ENCODE results near the gene RGS9.

DNA sequence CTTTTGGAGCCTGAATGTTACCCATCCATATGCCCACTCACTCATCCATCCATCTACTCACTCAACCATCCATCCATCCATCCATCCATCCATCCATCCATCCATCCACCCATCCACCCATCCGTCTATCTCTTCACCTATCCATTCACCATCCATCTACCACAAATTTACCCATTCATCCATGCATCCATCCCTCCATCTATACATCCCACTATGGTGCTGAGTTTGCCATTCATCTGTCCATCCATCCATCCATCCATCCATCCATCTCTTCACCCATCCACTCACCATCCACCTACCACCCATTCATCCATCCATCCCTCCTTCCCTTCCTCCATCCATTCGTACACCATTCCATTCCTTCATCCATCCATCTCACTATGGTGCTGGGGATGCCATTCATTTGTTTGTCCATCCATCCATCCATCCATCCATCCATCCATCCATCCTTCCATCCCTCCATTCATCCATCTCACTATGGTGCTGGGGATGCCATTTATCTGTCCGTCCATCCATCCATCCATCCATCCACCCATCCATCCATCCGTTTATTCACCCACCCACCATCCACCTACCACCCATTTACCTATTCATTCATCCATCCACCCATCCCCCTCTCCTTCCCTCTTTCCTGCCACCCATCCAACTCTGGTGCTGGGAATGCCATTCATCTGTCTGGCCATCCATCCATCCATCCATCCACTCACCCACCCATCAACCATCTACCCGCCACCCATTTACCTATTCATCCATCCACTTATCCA is 39.7 kb downstream of the RGS9 start:
- no peak for TF ChIP-seq EZH2 (IDR thresholded peaks at IDR 0.05; ENCODE audit: low read depth, unreplicated experiment)
- TF ChIP-seq POLR2AphosphoS5 (IDR thresholded peaks at IDR 0.05; ENCODE audit: low read depth): no peak
- no peak for TF ChIP-seq CTCF (conservative IDR thresholded peaks at IDR 0.05; ENCODE audit: low read depth in 2 of 2)
- TF ChIP-seq ZNF114 (CRISPR knock-in tag; IDR thresholded peaks at IDR 0.05): no peak
- no peak for TF ChIP-seq CREB1 (CRISPR knock-in tag; IDR thresholded peaks at IDR 0.05; ENCODE audit: low read depth)
- TF ChIP-seq, protein P1, sequence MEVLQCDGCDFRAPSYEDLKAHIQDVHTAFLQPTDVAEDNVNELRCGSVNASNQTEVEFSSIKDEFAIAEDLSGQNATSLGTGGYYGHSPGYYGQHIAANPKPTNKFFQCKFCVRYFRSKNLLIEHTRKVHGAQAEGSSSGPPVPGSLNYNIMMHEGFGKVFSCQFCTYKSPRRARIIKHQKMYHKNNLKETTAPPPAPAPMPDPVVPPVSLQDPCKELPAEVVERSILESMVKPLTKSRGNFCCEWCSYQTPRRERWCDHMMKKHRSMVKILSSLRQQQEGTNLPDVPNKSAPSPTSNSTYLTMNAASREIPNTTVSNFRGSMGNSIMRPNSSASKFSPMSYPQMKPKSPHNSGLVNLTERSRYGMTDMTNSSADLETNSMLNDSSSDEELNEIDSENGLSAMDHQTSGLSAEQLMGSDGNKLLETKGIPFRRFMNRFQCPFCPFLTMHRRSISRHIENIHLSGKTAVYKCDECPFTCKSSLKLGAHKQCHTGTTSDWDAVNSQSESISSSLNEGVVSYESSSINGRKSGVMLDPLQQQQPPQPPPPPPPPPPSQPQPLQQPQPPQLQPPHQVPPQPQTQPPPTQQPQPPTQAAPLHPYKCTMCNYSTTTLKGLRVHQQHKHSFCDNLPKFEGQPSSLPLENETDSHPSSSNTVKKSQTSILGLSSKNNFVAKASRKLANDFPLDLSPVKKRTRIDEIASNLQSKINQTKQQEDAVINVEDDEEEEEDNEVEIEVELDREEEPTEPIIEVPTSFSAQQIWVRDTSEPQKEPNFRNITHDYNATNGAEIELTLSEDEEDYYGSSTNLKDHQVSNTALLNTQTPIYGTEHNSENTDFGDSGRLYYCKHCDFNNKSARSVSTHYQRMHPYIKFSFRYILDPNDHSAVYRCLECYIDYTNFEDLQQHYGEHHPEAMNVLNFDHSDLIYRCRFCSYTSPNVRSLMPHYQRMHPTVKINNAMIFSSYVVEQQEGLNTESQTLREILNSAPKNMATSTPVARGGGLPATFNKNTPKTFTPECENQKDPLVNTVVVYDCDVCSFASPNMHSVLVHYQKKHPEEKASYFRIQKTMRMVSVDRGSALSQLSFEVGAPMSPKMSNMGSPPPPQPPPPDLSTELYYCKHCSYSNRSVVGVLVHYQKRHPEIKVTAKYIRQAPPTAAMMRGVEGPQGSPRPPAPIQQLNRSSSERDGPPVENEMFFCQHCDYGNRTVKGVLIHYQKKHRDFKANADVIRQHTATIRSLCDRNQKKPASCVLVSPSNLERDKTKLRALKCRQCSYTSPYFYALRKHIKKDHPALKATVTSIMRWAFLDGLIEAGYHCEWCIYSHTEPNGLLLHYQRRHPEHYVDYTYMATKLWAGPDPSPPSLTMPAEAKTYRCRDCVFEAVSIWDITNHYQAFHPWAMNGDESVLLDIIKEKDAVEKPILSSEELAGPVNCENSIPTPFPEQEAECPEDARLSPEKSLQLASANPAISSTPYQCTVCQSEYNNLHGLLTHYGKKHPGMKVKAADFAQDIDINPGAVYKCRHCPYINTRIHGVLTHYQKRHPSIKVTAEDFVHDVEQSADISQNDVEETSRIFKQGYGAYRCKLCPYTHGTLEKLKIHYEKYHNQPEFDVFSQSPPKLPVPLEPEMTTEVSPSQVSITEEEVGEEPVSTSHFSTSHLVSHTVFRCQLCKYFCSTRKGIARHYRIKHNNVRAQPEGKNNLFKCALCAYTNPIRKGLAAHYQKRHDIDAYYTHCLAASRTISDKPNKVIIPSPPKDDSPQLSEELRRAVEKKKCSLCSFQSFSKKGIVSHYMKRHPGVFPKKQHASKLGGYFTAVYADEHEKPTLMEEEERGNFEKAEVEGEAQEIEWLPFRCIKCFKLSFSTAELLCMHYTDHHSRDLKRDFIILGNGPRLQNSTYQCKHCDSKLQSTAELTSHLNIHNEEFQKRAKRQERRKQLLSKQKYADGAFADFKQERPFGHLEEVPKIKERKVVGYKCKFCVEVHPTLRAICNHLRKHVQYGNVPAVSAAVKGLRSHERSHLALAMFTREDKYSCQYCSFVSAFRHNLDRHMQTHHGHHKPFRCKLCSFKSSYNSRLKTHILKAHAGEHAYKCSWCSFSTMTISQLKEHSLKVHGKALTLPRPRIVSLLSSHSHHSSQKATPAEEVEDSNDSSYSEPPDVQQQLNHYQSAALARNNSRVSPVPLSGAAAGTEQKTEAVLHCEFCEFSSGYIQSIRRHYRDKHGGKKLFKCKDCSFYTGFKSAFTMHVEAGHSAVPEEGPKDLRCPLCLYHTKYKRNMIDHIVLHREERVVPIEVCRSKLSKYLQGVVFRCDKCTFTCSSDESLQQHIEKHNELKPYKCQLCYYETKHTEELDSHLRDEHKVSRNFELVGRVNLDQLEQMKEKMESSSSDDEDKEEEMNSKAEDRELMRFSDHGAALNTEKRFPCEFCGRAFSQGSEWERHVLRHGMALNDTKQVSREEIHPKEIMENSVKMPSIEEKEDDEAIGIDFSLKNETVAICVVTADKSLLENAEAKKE (CRISPR knock-in tag; IDR thresholded peaks at IDR 0.05): no peak
- TF ChIP-seq EZH2phosphoT487 (IDR thresholded peaks at IDR 0.05; ENCODE audit: unreplicated experiment): no peak
- TF ChIP-seq REST (IDR thresholded peaks at IDR 0.05; ENCODE audit: unreplicated experiment): no peak
- TF ChIP-seq, protein P2, sequence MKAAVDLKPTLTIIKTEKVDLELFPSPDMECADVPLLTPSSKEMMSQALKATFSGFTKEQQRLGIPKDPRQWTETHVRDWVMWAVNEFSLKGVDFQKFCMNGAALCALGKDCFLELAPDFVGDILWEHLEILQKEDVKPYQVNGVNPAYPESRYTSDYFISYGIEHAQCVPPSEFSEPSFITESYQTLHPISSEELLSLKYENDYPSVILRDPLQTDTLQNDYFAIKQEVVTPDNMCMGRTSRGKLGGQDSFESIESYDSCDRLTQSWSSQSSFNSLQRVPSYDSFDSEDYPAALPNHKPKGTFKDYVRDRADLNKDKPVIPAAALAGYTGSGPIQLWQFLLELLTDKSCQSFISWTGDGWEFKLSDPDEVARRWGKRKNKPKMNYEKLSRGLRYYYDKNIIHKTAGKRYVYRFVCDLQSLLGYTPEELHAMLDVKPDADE (IDR thresholded peaks at IDR 0.05): no peak
- TF ChIP-seq JUNB (IDR thresholded peaks at IDR 0.05; ENCODE audit: unreplicated experiment): no peak
- no peak for TF ChIP-seq ZNF331 (CRISPR knock-in tag; IDR thresholded peaks at IDR 0.05; ENCODE audit: low read depth)
- TF ChIP-seq STAT1 (IDR thresholded peaks at IDR 0.05; ENCODE audit: unreplicated experiment): no peak
- no peak for TF ChIP-seq NANOG (IDR thresholded peaks at IDR 0.05; ENCODE audit: borderline replicate concordance)
